OCI-LY7 (cell line): ENCODE measurements around the gene GGA1. TPM values are rescaled to one million over a fixed set of nuclear protein-coding genes. Genes with fewer than 3 reads are reported as not detected.
A peak's percentile ranks its signal among the peaks of the same experiment; 100 is the strongest.

Experiments
- BruUV-seq: library from RNA; stranded (reverse); fragments of 400-500 nt; replicated peaks from 2 replicates; lab custom pipeline; 2021; lab: Mats Ljungman, UMichigan
- CTCF ChIA-PET: fragments of 300-600 bp; sonication (Branson Sonifier 250); formaldehyde crosslinking; loops from one replicate; lab custom pipeline; 2022; ENCODE audit warnings: antibody characterized with exemption; ENCODE audit not compliant: unreplicated experiment; lab: Charles Lee
- POLR2A ChIA-PET: fragments of 300-600 bp; sonication (Branson Sonifier 250); formaldehyde crosslinking; loops from one replicate; lab custom pipeline; 2022; ENCODE audit warnings: antibody characterized with exemption; lab: Charles Lee
- DNase-seq: peaks from one replicate; pipeline ENCODE4 v3.0.0-alpha.2; 2015; ENCODE audit warnings: low spot score
- H2AFZ ChIP-seq: fragments of 200-600 bp; sonication (generic), shearing (Covaris generic); 2 replicates; pipeline ENCODE4 v1.6.1; 2014; ENCODE audit warnings: mild to moderate bottlenecking, antibody characterized with exemption, low read length, moderate library complexity
- H3K27ac ChIP-seq: fragments of 200-600 bp; sonication (generic); 2 replicates; pipeline ENCODE4 v1.5.1; 2014; ENCODE audit warnings: mixed run types, low read depth, mild to moderate bottlenecking, moderate library complexity, low read length, inconsistent platforms; ENCODE audit not compliant: poor library complexity, severe bottlenecking
- H3K36me3 ChIP-seq: fragments of 200-600 bp; sonication (generic); 2 replicates; pipeline ENCODE4 v1.6.1; 2014; ENCODE audit warnings: mild to moderate bottlenecking, antibody characterized with exemption, low read length, moderate library complexity, mixed read lengths; ENCODE audit not compliant: insufficient read depth
- H3K4me1 ChIP-seq: fragments of 200-600 bp; sonication (generic); 2 replicates; pipeline ENCODE4 v1.5.1; 2014; ENCODE audit warnings: mild to moderate bottlenecking, low read length; ENCODE audit not compliant: insufficient read depth, poor library complexity, severe bottlenecking
- H3K4me2 ChIP-seq: fragments of 200-600 bp; sonication (generic); 2 replicates; pipeline ENCODE4 v1.6.1; 2014; ENCODE audit warnings: mild to moderate bottlenecking, low read length
- H3K4me3 ChIP-seq: fragments of 200-600 bp; sonication (generic); 2 replicates; pipeline ENCODE4 v1.5.1; 2014; ENCODE audit warnings: mild to moderate bottlenecking, low read depth, low read length; ENCODE audit not compliant: poor library complexity, severe bottlenecking
- H3K79me2 ChIP-seq: fragments of 200-600 bp; sonication (generic); 2 replicates; pipeline ENCODE4 v1.6.1; 2016; ENCODE audit warnings: low read depth, mild to moderate bottlenecking, low read length, moderate library complexity, mixed read lengths; ENCODE audit not compliant: insufficient read depth
- H3K9me2 ChIP-seq: fragments of 200-600 bp; sonication (generic); 2 replicates; pipeline ENCODE4 v1.6.1; 2016; ENCODE audit warnings: mild to moderate bottlenecking, low read length, mixed read lengths; ENCODE audit not compliant: insufficient read depth
- H3K9me3 ChIP-seq: fragments of 200-600 bp; sonication (generic); 2 replicates; pipeline ENCODE4 v1.6.1; 2014; ENCODE audit warnings: mild to moderate bottlenecking, mixed run types, low read length, mixed read lengths
- H4K20me1 ChIP-seq: fragments of 200-600 bp; sonication (generic); 2 replicates; pipeline ENCODE4 v1.6.1; 2014; ENCODE audit warnings: mild to moderate bottlenecking, antibody characterized with exemption, low read length, moderate library complexity, mixed read lengths; ENCODE audit not compliant: insufficient read depth
- EZH2phosphoT487 ChIP-seq: fragments of 200-600 bp; sonication (generic); IDR thresholded peaks from 2 replicates; pipeline ENCODE4 v1.6.1; 2018; ENCODE audit warnings: low read depth, borderline replicate concordance, mild to moderate bottlenecking, mixed run types, antibody characterized with exemption, low read length, moderate library complexity, mixed read lengths
- intact Hi-C: fragments of 100-400 bp; cut with micrococcal nuclease; formaldehyde crosslinking; loops from one replicate; pipeline ENCODE4 v1.10.0; 2022; ENCODE audit not compliant: unreplicated experiment
- total RNA-seq, 2 experiments: library from RNA; depleted of rRNA in 1 of 2; stranded (reverse); fragments of >200 nt in 1 of 2; shearing (Covaris generic) in 1 of 2; gene quantifications; 2 replicates each; pipeline ENCODE4 v1.2.3, GENCODE V29; 2014 to 2022
- TF ChIP-seq, protein P1 (sequence below): fragments of 200-600 bp; sonication (generic); conservative IDR thresholded peaks from 2 replicates; pipeline ENCODE4 v1.5.1; 2014; ENCODE audit warnings: mild to moderate bottlenecking, antibody characterized with exemption, low read length, moderate library complexity, mixed read lengths

The GGA1 gene
- total RNA-seq, 2 experiments from 2014 or later = 127 to 172 TPM

DNA sequence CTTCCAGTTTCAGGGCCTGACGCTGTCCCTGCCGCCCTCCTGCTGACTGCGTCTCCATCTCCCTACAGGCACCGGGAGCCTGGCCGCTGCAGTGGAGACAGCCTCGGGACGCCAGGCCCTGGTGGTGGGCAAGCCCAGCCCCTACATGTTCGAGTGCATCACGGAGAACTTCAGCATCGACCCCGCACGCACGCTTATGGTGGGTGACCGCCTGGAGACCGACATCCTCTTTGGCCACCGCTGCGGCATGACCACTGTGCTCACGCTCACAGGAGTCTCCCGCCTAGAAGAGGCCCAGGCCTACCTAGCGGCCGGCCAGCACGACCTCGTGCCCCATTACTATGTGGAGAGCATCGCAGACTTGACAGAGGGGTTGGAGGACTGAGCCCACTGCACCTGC, 56.9 kb downstream of the GGA1 start:
- Histone ChIP-seq H2AFZ (no peak overlapping the region), H3K4me1 (peaks cover 20% of the 10 kb centered on the region), H3K36me3 (peaks cover 69% of the 10 kb centered on the region), H3K9me2 (no peaks in the 10 kb centered on the region), H3K9me3 (no peaks in the 10 kb centered on the region), H4K20me1 (peaks cover 9% of the 10 kb centered on the region), H3K79me2 (peaks cover 47% of the 10 kb centered on the region), H3K27ac (no peak overlapping the region), H3K4me2 (no peak overlapping the region), H3K4me3 (no peak overlapping the region)
- no TSS peak for BruUV-seq
- no peak for DNase-seq
- ChIA-PET CTCF (no interaction called here), POLR2A (interaction anchor here (2.2 kb wide), 1 partner anchor 8 kb away, joined by 9 read pairs; the partner anchor contains the start of gene PDXP)
- intact Hi-C loops = no loop called here
- TF ChIP-seq, protein P1, sequence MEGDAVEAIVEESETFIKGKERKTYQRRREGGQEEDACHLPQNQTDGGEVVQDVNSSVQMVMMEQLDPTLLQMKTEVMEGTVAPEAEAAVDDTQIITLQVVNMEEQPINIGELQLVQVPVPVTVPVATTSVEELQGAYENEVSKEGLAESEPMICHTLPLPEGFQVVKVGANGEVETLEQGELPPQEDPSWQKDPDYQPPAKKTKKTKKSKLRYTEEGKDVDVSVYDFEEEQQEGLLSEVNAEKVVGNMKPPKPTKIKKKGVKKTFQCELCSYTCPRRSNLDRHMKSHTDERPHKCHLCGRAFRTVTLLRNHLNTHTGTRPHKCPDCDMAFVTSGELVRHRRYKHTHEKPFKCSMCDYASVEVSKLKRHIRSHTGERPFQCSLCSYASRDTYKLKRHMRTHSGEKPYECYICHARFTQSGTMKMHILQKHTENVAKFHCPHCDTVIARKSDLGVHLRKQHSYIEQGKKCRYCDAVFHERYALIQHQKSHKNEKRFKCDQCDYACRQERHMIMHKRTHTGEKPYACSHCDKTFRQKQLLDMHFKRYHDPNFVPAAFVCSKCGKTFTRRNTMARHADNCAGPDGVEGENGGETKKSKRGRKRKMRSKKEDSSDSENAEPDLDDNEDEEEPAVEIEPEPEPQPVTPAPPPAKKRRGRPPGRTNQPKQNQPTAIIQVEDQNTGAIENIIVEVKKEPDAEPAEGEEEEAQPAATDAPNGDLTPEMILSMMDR = no peak
- no peak for TF ChIP-seq EZH2phosphoT487

DNA sequence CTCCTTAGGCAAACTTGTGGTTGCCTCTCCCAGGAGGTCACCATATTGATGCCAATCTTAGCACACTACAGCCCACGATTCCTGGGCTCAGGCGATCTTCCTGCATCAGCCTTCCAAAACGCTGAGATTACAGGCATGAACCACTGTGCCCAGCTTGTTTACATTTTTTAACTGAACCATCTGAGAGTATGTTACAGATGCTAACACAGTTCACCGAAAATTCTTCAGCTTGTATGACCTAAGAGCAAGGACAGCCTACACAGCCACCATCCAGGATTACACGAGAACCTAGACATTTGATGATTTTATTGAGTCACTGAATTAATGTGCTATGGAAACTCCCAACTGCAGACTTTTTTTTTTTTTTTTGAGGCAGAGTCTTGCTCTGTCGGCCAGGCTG, 61.0 kb downstream of the GGA1 start:
- DNase-seq = no peak
- CTCF ChIA-PET = no interaction called here
- H3K27ac ChIP-seq = no peak overlapping the region
- no peak overlapping the region for H3K4me2 ChIP-seq
- no TSS peak for BruUV-seq
- no peak overlapping the region for H3K4me3 ChIP-seq
- TF ChIP-seq, protein P1 = no peak
- TF ChIP-seq EZH2phosphoT487 = no peak
- no peaks in the 10 kb centered on the region for H3K9me2 ChIP-seq
- no peaks in the 10 kb centered on the region for H3K9me3 ChIP-seq
- intact Hi-C loops = no loop called here
- POLR2A ChIA-PET = interaction anchor here (0.7 kb wide), 1 partner anchor 902 kb away, joined by 4 read pairs; no protein-coding TSS in a partner anchor
- H2AFZ ChIP-seq = no peak overlapping the region
- peaks cover 6% of the 10 kb centered on the region for H3K79me2 ChIP-seq
- H3K36me3 ChIP-seq = peaks cover 38% of the 10 kb centered on the region
- peaks cover 10% of the 10 kb centered on the region for H3K4me1 ChIP-seq
- no peaks in the 10 kb centered on the region for H4K20me1 ChIP-seq

DNA sequence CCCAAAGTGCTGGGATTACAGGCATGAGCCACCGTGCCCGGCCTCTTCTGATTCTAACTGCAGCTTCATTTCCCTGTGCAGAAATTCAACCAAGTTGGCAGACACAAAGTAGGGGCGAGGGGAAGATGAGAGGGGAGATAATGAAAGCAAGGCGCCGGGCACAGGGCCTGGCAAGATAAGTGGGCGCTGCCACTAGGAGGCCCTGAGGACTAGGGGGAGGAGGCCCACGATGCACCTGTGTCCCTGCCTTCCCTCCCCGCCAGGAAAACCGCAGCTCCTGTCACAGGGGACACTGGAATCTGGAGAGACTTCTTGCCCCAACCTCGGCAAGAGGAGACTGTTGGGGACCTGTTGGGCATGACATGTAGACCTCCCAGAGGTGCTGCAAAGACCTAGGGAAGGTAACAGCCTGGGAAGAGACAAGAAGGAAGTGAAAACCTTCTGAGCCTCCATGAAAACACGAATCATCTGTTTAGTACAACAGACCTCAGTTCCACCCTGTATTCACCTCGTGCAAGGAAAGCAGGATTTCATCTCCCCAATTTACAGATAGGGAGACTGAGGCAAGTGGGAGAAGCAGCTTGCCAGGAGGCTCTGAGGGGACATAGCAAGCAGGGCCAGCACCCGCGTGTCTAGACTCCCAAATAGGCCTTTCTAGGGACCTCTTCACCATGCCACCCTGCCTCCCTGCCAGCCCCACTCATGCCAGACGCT, 63.7 kb downstream of the GGA1 start:
- no TSS peak for BruUV-seq
- peak overlapping the region; percentile 40; the same call in 1 of the 2 replicates for H3K4me2 ChIP-seq
- H3K36me3 ChIP-seq = peaks cover 11% of the 10 kb centered on the region
- H3K9me2 ChIP-seq = no peaks in the 10 kb centered on the region
- ChIA-PET POLR2A (interaction anchor here (0.6 to 0.7 kb wide), 2 partner anchors 10 to 11 kb away, joined by 3 read pairs; no protein-coding TSS in a partner anchor), CTCF (no interaction called here)
- H3K9me3 ChIP-seq = no peaks in the 10 kb centered on the region
- no peaks in the 10 kb centered on the region for H3K79me2 ChIP-seq
- intact Hi-C loops = no loop called here
- H3K4me3 ChIP-seq = no peak overlapping the region
- TF ChIP-seq, protein P1 = peak; percentile 29; the same call in 1 of the 2 replicates
- TF ChIP-seq EZH2phosphoT487 = no peak
- no peak overlapping the region for H2AFZ ChIP-seq
- H4K20me1 ChIP-seq = no peaks in the 10 kb centered on the region
- DNase-seq = no peak
- H3K4me1 ChIP-seq = peaks cover 34% of the 10 kb centered on the region
- peak overlapping the region; percentile 31 for H3K27ac ChIP-seq
